Measurements from ENCODE around the gene SC5D.

DNA sequence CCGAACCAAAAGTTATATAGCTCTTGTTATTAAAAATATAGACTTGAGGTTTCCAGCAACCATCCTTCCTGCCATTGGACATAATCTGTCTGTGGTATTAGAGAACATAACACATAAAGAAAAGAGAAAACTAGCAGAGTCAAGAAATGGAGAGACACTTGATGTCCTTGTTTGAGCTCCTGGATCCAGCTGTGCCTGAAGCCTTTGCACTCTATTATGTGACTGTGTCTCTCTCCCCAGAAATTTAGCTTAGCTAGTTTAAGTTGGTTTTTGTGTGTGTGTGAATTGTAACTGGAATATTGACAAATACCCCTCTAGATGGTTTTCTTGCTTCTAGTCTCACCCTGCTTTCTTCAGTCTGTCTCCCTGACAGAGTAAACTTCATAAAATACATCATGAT lies 61.6 kb downstream of the SC5D start:
- TF ChIP-seq GABPA (IDR thresholded peaks at IDR 0.05; ENCODE audit: low read depth) (no peak), POLR2AphosphoS5 (IDR thresholded peaks at IDR 0.05; ENCODE audit: low read depth) (no peak), SPI1 (IDR thresholded peaks at IDR 0.05; ENCODE audit: borderline replicate concordance, low read depth) (no peak)
- TF ChIP-seq, protein P1, sequence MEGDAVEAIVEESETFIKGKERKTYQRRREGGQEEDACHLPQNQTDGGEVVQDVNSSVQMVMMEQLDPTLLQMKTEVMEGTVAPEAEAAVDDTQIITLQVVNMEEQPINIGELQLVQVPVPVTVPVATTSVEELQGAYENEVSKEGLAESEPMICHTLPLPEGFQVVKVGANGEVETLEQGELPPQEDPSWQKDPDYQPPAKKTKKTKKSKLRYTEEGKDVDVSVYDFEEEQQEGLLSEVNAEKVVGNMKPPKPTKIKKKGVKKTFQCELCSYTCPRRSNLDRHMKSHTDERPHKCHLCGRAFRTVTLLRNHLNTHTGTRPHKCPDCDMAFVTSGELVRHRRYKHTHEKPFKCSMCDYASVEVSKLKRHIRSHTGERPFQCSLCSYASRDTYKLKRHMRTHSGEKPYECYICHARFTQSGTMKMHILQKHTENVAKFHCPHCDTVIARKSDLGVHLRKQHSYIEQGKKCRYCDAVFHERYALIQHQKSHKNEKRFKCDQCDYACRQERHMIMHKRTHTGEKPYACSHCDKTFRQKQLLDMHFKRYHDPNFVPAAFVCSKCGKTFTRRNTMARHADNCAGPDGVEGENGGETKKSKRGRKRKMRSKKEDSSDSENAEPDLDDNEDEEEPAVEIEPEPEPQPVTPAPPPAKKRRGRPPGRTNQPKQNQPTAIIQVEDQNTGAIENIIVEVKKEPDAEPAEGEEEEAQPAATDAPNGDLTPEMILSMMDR (IDR thresholded peaks at IDR 0.05; ENCODE audit: insufficient read depth, low read length) = no peak
- TF ChIP-seq, protein P2, sequence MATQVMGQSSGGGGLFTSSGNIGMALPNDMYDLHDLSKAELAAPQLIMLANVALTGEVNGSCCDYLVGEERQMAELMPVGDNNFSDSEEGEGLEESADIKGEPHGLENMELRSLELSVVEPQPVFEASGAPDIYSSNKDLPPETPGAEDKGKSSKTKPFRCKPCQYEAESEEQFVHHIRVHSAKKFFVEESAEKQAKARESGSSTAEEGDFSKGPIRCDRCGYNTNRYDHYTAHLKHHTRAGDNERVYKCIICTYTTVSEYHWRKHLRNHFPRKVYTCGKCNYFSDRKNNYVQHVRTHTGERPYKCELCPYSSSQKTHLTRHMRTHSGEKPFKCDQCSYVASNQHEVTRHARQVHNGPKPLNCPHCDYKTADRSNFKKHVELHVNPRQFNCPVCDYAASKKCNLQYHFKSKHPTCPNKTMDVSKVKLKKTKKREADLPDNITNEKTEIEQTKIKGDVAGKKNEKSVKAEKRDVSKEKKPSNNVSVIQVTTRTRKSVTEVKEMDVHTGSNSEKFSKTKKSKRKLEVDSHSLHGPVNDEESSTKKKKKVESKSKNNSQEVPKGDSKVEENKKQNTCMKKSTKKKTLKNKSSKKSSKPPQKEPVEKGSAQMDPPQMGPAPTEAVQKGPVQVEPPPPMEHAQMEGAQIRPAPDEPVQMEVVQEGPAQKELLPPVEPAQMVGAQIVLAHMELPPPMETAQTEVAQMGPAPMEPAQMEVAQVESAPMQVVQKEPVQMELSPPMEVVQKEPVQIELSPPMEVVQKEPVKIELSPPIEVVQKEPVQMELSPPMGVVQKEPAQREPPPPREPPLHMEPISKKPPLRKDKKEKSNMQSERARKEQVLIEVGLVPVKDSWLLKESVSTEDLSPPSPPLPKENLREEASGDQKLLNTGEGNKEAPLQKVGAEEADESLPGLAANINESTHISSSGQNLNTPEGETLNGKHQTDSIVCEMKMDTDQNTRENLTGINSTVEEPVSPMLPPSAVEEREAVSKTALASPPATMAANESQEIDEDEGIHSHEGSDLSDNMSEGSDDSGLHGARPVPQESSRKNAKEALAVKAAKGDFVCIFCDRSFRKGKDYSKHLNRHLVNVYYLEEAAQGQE (IDR thresholded peaks at IDR 0.05; ENCODE audit: insufficient replicate concordance, low read depth) = no peak

Measured in HL-60 (cell line).